Left cardiac atrium (tissue), 4 donors: Measurements from ENCODE around the gene PDK1. TPM values are rescaled to one million over a fixed set of nuclear protein-coding genes. Genes with fewer than 3 reads are reported as not detected.

Experiments used
- ATAC-seq, 2 donors: fragments of 200-7000 bp; cut with Tn5 transposase; one replicate each; pipeline ENCODE4 v1.9.1; 2020; ENCODE audit warnings: mild to moderate bottlenecking in 2 of 2, moderate library complexity in 2 of 2
- DNase-seq: peaks from one replicate; pipeline ENCODE4 v3.0.0-alpha.2; 2020
- intact Hi-C, 2 donors: fragments of 100-400 bp; cut with DNase I; formaldehyde crosslinking; loops; one replicate each; pipeline versions ENCODE4 v1.14.1 to v1.15.1; 2022 to 2023
- total RNA-seq, 2 donors: library from RNA; stranded (reverse); fragmentation: NEBNext Ultra II Directional; extraction: Animal tissue kit (Norgen Biotek cat#: 25700); gene quantifications; one replicate each; pipeline ENCODE4 v1.2.1, GENCODE V29; 2021
- donor health status: DM: no; HTN: yes; CAD: no.
- donor health status: DM: no; HTN: yes; CAD: no; lungs with severe emphysema.
- donor health status: DM: yes; HTN: yes; CAD: no.
- donor health status: Dilated cardiomyopathy.

Gene PDK1
- total RNA-seq, 2 donors from 2014 or later: 24.9 to 48.4 TPM

DNA sequence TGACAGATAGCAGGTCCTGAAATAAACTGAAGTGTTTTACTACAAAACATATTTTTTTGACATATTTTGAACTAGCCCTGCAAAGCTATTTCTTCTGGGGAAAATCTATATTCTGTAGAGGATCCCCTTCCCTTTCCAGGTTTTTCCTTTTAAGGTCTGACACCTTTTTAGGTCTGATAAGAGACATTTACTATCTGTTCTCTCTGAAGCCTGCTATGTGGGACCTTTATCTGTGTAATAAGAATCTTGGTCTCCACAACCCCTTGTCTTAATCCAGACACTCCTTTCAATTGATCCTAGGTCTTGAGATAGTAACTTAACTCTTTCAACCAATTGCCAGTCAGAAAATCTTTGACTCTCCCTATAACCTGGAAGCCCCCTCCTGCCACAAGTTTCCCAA is 5.5 kb upstream of the PDK1 start:
- ATAC-seq: no peak
- intact Hi-C loops: no loop called here
- DNase-seq: no peak

- no peak for DNase-seq
- intact Hi-C loops: no loop called here
- no peak for ATAC-seq
Observed at GRCh38 chr2:172551271-172551670, 4.6 kb upstream of the PDK1 start.

- DNase-seq (no peak), ATAC-seq (no peak)
- intact Hi-C loops: no loop called here
Observed at GRCh38 chr2:172552547-172553291, 3.2 kb upstream of the PDK1 start.

DNA sequence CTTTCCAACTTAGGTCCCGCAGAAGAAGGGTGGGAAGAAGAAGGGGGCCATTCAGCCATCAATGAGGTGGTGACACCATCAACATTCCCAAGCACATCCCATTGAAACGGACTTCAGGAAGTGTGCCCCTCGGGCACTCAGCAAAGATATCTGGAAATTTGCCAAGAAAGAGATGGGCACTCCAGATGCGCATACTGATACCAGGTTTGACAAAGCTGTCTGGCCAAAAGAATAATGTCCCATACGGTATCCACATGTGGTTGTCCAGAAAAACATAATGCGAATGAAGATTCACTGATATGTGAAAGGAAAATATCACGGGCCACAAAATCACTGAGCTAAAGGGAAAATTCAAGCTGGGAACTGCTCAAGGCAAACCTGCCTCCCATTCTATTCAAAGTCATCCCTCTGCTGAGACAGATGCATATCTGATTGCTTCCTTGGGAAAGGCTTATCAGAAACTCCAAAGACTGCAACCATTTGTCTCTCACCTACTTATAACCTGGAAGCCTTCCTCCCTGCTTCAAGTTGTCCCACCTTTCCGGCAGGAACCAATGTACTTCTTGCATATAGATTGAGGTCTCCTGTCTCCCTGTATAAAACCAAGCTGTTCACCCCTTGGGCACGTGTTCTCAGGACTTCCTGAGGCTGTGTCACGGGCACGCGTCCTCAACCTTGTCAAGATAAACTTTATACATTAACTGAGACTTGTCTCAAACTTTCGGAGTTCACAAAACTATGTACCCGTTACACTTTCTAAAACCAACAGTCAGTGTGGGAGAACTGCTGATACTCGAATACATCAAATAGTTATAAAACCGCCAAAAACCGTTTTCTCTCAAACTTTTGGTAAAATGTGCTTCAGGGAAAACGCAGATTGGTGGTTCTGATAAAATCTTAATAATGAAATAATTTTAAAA is 1.3 kb upstream of the PDK1 start:
- ATAC-seq (no peak), DNase-seq (no peak)
- intact Hi-C loops: no loop called here

GRCh38 chr2:172555272-172555521 is 693 bp upstream of the PDK1 start:
- intact Hi-C loops: no loop called here
- ATAC-seq (no peak), DNase-seq (no peak)

GRCh38 chr2:172556284-172557033 is 569 bp downstream of the PDK1 start:
- DNase-seq: peak; percentile 71
- intact Hi-C loops: no loop called here
- peak; percentile 50 to 73 for ATAC-seq

DNA sequence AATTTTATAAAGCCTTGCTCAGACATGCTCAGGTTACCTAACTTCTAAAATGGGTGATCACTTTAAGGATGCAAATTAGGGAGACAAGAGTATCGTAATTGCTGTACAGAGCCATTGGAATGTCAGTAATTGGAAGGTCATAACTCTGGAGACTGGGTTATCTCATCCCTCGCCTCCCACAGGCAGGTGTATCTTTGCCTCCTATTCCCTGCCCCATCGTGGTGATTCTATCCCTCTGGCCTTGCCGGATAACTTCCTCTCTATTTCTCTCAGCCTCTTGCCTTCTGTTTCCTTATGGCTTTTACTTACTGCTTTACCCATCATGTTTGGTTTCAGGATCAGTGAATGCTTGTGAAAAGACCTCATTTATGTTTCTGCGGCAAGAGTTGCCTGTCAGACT is 2.5 kb downstream of the PDK1 start:
- intact Hi-C loops: no loop called here
- ATAC-seq (no peak), DNase-seq (no peak)

GRCh38 chr2:172560721-172561120 is 4.8 kb downstream of the PDK1 start:
- no peak for ATAC-seq
- intact Hi-C loops: no loop called here
- DNase-seq: no peak

DNA sequence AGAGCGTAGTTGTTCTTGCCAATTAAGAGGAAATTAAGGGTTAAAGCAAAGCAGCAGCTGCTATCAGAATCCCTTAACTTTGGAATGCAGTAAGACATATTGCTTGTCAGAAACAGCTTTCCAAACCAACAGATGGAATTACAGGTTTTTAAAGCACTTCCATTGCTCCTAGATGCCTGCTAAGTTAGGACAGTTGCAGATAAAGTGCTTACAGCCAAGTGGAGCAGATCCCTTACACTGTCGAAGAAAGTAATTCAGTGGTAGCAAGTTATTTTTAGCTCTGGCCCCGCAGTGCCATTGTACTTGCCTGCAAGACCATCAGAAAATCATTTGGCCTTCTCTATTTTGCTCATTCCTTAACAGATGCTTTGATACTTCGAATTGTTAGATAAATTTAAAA is 5.4 kb downstream of the PDK1 start:
- DNase-seq: no peak
- intact Hi-C loops: no loop called here
- peak in 1 of 2 donors; percentile 27 for ATAC-seq

DNA sequence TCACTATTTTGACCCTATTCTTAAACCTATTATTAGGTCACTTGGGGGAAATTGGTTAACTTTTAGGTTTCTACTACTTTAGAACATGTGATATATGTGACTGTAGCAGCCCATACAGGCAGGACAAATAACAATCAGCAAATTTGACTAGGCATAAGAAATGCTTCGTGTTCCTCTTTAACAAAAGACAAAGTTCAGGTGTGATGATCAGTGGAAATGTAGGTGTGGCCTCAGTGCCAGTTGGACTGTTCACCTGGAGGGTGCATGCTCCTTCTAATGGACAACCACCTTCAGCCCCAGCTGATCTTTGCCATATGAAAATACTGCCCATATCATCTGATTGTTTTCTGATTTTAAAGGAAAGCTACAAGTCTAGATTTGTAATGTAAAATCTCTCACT is 6.4 kb downstream of the PDK1 start:
- intact Hi-C loops: no loop called here
- ATAC-seq (no peak), DNase-seq (no peak)

DNA sequence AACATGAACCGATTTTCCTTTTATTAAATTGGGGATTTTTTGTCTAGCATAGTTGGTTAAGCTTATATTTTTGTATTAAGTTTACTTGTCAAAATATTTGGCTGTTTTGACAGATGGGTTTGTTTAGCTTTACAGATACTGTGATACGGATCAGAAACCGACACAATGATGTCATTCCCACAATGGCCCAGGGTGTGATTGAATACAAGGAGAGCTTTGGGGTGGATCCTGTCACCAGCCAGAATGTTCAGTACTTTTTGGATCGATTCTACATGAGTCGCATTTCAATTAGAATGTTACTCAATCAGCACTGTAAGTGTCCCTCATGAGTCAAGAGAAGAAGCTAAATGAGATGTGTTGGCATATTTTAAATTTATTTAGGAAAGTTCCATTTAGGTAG is 8.5 kb downstream of the PDK1 start:
- no peak for ATAC-seq
- intact Hi-C loops: no loop called here
- no peak for DNase-seq

GRCh38 chr2:172571245-172571644 is 15.4 kb downstream of the PDK1 start:
- intact Hi-C loops: no loop called here

GRCh38 chr2:172572981-172573380 is 17.1 kb downstream of the PDK1 start:
- DNase-seq: no peak
- intact Hi-C loops: no loop called here
- no peak for ATAC-seq

More at GRCh38 chr2:172571245-172571644, 15.4 kb downstream of the PDK1 start:
- ATAC-seq (no peak), DNase-seq (no peak)

DNA sequence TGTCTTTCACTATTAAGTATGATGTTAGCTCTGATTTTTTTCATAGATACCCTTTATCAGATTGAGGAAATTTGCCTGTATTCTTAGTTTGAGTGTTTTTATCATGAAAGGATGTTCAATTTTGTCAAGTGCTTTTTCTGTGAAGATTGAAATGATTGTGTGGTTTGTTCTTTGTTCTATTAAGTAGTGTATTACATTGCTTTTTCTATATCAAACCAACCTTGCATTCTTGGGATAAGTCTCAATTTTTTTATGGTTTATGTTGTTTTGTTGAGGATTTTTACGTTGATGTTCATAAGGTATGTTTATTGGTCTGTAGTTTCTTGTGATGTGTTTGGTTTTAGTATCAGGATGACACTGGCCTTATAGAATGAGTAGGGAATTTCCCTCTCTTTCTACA is 19.1 kb downstream of the PDK1 start:
- intact Hi-C loops: no loop called here
- ATAC-seq (no peak), DNase-seq (no peak)

GRCh38 chr2:172578054-172578453 is 22.2 kb downstream of the PDK1 start:
- intact Hi-C loops: no loop called here
- no peak for DNase-seq
- no peak for ATAC-seq

DNA sequence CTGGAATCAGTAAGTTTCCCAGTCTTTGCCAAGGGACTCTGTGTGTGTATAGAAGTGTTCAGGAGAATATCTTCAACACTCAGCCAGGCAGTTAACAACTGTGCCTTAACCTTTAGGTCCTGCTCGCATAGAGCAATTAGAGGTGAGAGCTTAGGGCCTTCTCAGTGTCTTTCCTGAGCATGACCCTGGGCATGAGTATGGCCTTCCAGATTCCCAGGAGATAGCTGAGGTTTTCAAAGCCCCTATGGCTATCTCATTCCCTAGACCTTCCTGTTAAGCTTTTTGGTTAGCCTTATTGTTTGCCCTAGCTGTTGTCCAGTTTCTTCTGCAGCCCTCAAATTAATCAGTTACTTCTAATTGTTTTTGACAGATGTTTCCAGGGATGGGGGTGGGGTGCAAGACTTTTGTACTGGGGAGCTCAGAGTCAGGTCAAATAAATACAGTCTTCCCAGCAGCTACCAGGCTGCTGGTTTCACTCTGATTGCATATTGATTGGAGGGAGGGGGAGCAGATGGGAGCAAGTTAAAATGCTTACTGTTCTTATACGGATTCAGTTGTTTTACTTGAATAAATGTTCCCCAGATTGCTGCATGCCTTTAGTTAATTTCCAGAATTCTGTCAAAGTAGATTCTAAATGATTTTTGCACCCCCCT is 23.1 kb downstream of the PDK1 start:
- DNase-seq (no peak), ATAC-seq (no peak)
- intact Hi-C loops: no loop called here

DNA sequence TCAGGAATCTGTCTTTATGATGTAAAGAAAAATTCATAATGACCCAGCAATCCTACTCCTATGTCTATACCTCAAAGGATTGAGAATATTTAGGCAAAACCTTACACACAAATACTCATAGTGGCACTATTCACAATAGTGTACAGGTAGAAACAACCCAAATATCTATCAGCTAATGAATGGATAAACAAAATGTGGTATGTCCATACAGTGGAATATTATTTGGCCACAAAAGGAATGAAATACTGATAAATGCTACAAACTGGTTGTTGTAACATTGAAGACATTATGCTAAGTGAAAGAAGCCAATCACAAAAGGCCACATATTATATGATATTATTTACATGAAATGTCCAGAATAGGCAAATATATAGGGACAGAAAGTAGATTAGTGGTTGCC is 24.7 kb downstream of the PDK1 start:
- intact Hi-C loops: no loop called here
- no peak for DNase-seq
- ATAC-seq: no peak

DNA sequence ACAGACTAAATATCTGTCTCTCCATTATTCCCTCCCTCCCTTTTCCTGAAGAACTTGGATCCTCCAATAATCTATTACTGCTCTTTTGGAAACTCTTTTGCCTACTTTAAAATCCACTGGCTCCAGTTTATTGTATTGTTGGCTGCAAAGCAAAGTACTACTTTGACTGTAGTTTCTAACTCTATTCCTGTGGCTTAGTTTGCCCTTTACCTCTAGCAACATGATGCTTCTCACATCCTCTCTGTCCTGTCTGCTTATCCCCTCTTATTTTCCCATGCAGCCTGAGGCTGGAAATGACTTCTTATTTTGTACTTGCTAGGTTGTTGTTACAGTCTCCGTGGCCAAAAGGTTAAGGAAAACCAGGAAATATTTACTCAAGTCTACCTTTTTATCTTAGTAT is 26.8 kb downstream of the PDK1 start:
- DNase-seq: no peak
- ATAC-seq: no peak
- intact Hi-C loops: no loop called here

DNA sequence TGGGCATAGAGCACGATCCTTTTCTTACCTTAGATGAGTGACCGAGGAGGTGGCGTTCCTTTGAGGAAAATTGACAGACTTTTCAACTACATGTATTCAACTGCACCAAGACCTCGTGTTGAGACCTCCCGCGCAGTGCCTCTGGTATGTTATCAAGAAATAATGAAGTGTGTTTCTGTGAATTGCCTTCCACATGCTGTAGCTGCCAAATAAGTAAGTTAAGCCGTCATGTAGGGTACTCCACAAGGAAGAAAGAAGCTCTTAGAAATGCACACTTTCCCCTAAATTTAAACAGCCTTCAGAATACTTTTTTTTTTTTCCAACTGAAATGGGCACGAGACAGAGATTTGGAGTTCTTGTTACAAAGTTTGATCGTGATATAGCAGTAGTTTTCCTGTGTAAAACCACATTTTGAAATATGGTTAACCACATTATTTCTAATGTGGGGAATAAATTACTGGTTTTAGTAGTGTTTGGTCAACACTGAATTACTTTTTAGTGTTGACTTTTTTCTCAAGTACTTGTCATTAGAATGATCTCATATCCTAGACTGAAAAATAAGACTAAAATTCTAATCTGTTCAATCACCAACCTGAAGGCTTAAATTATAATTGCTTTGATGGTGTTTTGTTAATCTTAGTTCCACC is 30.5 kb downstream of the PDK1 start:
- no peak for ATAC-seq
- DNase-seq: no peak
- intact Hi-C loops: no loop called here
